DMS153 treated with DMSO at 0.1 percent for 48 hours (cell line): ENCODE data around the gene ELK4.

Source experiments
- DNase-seq: peaks from one replicate; lab custom pipeline; 2025; ENCODE audit not compliant: unreplicated experiment; lab: John Stamatoyannopoulos, UW

The ELK4 gene

DNA sequence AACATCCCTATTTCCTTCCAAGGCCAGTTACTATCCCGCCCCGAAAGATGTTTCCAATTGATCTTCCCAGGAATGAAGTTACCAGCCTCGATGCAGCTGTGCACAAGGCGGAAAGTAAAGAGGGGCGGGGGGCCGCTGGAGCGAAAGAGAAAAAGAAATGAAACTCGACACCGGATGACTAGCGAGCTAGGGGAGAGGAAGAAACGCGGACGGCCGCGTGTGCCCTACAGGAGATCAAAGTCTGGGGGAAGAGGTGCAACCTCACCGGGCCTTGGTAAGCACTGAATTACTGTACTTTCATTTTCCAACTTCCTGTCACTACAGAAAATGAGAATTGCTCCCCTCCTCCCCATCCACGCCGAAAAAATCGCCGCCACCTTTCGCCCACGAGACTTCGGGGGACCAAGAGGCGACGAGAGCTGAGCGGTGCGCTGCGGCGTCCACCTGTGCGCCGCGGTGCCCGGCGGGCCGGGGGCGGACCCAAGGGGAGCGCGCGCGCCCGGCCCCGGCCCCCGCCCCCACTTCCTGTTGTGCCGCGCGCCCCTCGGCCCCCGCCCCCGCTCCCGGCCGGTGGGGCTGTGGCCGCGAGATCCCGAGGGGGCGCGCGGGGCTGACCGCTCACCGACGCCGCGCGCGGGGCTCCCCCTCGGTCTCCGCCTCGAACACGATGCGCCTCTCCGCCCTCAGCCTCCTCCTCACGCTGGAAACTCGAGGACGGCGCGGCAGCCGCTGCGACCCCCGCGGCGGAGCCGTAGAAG is 622 bp downstream of the ELK4 start:
- DNase-seq = peak; percentile 92

DNA sequence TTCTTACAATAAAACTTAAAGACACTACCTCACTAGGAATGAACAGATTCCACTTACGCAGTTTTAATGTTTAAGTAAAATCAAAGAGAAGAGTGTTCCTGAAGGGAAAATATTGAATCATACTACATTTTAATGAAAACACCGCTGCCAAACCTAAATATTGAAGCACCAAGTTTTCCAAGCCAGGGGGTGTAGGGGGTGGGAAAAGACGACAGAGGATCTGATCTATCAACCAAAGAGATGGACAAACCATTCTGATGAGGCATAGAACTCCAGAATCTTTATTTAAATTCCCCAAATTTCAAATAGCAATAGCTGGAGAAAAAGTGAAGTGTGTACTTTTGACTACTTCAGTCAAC is 1.2 kb downstream of the ELK4 start:
- DNase-seq = no peak

DNA sequence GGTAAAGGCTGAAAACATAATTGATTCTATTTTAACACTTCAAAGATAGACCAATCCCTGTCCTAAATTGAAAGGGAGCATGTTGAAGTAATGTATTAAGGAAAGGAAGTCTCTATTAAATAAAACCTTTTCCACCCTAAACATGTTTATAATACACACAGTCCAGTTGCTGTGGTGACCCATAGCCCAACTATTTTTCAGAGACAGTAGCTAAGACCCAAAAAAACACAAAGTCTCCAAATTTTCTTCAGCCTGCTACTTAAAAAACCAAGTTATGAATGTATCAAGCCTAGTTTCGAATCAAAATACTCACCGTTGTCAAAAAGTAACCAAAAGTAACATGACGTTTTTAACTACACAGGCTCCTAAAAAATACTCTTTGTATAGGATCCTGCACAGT is 1.6 kb downstream of the ELK4 start:
- DNase-seq = no peak

- DNase-seq = no peak
These were observed 2.1 kb downstream of the ELK4 start for GRCh38 chr1:205629751-205630150.

GRCh38 chr1:205627956-205628355 is 3.9 kb downstream of the ELK4 start:
- no peak for DNase-seq

- no peak for DNase-seq
These were observed 5.6 kb downstream of the ELK4 start for GRCh38 chr1:205626216-205626615.

GRCh38 chr1:205623646-205624045 is 8.2 kb downstream of the ELK4 start:
- DNase-seq = no peak

DNA sequence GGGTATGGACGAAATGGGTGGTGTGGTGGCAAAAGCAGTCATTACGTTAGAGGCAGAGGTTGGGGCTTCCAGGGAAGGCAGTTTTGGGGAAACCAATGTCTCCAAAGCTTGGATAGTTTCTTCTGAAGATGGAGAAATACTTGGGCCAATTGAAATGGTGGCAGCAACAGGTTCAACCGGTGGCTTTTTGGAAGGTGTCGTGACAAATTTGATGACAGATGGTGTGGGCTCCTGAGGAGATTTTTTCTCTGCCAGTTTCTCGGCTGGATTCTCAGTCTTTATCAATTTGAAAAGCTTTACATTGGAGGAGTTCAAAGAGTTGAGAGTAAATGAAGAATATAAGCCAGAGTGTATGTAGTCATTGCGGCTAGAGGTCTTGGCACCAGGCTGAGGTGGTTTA is 11.5 kb downstream of the ELK4 start:
- no peak for DNase-seq

DNA sequence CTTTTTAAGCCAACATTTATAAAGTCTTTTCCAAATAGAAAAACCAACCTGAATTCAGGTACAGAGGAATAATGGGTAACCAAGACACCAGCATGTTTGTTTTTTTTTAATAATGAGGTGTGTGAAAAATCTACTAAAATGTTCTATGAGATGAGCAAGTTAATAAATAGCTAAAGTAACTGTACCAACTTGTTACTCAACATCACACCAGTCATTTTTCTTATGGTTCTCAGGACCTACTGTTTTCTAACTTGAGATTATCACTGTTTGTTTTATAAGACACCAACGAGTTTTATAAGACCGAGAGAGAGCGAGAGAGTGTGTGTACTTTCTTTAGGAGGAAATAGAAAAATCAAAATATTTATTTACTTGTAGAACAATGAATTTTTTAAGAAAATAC is 12.4 kb downstream of the ELK4 start:
- DNase-seq = no peak

DNA sequence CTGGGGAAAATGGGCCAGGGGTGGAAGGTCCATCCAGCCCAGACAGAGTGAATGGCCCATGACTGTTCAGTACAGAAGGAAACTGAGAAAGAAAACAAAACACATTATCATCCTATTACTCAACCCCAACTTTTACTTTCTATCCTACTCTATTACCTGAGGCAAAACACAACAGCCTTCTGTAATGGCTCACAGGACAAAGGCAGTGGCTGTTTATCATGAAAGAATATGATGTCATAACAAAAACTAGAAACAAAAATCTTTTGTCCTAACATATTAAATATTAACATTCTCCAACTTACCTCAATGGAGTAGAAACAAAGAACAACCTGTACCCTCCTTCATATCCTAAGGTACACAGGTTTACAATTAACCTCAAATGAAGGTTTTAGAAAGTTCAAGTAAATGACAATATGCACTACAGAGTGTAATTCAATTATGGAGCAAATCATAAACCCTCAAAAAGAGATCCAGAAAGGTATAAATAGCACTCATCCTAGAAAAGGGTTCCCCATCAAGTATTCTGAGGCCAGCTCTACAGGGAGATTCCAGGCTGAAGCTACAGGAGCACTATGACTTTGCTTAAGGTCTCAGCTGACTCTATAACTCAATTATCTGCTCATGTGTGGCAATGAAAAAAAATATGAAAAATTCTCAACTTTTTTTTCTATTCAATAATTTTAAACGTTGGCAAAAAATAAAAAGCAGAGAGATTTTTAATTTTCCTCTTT is 15.1 kb downstream of the ELK4 start:
- DNase-seq = no peak

GRCh38 chr1:205615789-205616188 is 16.0 kb downstream of the ELK4 start:
- no peak for DNase-seq

GRCh38 chr1:205613854-205614412 is 17.9 kb downstream of the ELK4 start:
- DNase-seq = no peak

DNA sequence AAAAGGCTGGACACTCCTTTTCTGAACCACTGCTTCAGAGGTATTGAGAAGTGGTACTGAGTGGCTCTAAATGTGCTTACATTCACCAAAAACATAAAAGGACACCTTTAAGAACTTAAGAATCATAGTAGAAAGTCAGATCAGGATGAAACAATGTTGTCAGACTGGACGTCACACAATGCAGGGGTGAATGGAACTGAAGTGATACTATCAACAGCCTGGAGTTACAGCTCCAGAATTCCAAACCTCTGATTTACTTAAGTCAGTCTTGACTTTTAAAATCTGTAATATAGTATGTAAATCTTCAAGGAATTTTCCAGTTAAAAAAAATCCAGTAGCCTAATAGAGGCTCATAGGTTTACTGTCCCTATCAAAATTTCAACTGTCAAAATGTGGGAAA is 19.3 kb downstream of the ELK4 start:
- no peak for DNase-seq

DNA sequence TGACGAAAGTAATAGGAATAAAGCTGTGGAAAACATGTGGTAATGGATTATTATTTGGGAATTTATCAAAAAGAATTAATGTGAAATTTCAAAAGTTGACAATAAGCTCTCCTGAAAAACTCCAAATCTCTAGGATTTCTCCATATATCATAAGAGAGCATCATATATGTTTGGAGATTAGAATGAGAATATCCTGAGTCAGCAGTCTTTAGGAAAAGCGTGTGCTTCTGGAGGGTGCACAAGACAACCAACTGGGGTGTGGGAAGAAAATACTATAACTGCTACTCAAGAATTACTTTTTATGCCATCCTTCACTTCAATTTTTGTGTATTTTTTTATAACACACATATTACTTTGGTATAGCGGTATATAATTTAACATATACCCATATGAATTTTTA is 19.7 kb downstream of the ELK4 start:
- DNase-seq = no peak

DNA sequence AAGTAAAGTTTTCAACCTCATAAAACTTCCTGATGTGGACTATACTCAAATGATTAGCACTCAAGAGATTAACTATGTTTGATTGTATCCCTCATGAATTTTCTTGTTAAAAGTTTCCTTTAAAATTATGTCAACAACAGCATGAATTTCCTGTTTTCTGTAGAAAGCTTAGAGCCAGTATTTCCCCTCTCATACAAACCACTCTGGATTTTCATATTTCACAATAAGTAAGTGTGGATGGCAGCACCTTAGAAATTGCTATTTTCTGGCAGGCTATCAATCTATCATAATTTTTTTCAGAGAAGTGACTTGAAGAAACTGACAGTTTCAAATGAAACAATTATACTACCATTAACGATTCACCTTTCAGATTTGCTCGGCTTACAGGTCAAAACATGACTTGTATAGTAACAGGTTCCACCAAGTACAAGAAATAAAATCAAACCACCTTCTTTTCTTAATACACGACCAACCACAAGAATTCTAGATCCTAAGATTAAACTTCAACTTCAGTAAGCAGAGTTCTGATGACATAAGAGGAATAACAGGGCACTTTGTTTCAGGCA is 20.8 kb downstream of the ELK4 start:
- DNase-seq = no peak

DNA sequence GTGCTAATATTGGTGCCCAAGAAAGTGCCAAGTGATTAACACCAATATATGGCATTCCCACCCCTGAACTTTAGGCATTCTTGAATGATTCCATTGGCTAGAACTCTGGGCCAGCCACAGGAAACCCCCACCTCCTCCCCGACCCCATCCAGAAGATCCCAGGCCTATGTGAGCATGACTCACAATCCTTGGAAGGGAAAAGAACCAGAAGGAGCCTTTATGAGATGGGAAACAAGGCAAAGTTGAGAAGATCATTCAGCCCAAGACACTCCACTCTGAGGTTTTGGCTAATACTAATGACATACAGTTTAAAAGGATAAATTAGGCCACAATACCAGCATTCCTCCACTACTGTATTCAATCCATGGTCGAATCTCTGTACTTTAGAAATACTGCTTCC is 21.8 kb downstream of the ELK4 start:
- no peak for DNase-seq

- DNase-seq = no peak
These were observed 26.8 kb downstream of the ELK4 start for GRCh38 chr1:205604825-205605505.

DNA sequence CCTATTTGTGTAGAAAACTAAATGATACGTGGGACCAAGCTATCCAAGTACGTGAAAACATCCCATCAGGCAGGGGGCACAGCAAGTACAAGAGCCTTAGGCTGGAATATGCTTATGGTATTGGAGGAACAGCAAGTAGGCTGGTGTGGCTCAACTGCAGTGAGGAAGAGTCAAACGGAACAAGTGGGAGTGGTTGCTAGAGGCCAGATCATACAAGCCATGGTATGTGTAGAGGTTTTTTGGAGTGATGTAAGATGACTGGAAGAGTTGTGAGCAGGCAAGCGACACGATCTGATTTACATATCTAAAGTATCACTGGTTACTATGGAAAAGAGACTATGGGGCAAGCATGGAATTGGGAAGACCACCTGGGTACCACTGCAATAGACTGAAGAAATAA is 27.8 kb downstream of the ELK4 start:
- DNase-seq = no peak

DNA sequence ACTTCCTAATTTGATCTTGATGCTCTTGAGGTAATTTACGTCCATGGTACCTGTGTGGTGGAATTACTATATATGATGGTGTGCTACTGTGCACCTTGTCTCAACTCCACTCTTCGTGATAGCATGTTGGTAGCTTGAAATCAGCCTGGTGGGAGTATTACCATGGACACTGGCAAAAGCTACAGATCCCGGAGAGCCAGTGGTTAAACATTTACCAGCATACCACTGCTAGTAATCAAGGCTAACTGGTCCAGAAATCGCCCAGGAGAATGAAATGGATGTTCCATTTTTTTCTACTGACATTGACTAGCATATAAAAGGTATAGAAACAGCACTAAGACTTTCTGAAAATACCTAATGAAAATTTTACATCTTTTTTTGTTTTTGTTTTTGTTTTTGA is 30.6 kb downstream of the ELK4 start:
- DNase-seq = no peak

DNA sequence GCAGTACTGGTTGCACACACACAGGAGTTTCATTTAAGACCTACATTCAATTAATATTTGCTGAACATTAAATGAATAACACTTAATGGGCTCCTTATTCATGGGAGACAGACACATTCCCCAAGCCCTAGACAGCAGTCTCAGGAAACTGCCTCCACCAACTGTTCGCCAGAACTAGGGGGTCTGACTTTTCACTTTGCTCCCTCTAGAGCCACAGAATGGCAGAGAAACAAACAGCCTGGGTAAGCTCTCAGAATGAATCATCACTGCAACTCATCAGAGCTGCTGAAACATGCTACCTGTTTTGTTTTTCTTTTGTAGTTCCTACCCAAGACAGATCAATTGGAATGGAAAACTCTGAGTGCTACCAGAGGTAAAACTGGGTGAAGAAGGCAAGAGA is 31.7 kb downstream of the ELK4 start:
- DNase-seq = no peak

GRCh38 chr1:205599669-205600042 is 32.2 kb downstream of the ELK4 start:
- DNase-seq = no peak
